Activated naive CD4-positive, alpha-beta T cell (primary cell): Measurements from ENCODE around the gene ZNF474.
"Not testable (repeated sequence)": the region's sequence is repeated elsewhere in the genome, so short reads cannot be mapped to it uniquely, and the experiment has no call there.

Experiments
- DNase-seq, 4 experiments: peaks; one replicate each; lab custom pipeline; 2025; lab: John Stamatoyannopoulos, UW

Gene ZNF474

DNA sequence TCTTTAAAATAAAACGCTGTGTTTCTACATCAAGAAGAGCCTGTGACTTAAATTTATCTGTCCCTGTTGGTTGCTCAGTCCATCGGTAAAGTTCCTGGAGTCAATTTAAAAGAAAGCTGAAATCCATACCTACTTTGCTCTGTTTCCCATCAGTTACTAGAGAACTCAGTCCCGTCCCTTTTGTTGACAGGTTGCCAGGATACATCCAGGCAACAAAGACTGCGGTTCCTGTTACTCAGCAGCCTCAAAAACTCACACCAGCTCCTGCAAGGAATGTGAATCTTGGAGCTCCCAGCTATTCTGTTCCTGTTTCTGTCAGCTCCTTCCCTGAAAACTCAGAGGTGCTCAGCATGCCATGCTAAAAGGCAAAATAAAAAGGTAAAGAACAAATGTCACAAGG lies at the start of gene ZNF474:
Gene ZNF474, plus strand, starts transcription at position 241 of the 400 bp plus-strand sequence. CDS start 22,445 bp downstream, outside the sequence.
- no peak for DNase-seq

DNA sequence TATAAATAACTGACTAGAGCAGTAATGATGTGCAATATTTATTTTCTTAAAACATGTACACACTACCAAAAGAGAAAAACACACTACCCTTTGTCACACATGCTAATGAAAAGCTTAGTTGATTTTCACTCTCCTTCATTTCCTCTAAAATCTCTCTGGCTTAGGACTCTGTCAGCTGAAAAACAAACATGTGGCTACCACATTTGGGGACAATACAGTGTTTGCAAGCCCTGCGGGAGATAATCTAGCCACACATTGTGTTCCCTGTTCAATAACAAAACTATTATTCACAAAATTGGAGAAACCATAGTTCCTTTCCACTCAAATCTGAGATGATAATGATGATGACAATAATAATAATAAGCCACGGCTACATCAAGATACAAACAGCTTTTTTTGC lies 47.8 kb upstream of the ZNF474 start:
- DNase-seq: no peak

DNA sequence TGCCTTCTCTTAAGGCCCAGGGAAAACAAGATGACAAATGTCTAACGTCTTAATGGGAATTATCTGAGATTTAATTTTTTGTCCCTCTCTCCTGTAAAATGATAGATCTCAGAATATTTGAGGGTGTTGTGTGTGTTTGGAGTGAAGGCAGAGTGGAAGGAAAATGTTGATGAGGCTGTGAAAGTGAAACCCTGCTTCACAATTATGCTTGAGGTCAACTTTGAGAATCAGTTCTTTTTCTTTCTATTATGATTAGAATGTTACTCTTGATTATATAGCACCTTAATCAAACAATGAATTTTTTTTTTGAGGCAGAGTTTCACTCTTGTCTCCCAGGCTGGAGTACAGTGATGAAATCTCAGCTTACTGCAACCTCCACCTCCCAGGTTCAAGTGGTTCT lies 45.8 kb upstream of the ZNF474 start:
- no peak for DNase-seq

DNA sequence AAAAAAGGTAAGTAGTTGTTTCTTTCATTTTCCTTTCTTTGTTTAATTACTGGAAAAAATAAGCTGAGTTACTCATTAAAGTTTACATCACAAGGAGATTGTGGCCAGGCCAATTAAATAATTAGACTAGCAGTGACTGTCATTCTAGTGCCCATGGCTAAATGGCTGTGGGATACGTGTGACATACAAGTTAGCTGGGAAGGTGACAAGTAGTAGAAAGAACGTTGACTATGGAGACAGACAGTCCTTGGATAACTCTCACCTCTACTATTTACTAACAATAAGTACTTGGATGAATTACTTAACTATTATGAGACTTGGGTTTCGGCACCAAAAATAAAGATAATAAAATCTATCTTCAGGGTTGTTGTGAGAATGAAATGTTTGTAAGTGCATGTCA lies 44.3 kb upstream of the ZNF474 start:
- DNase-seq: no peak

DNA sequence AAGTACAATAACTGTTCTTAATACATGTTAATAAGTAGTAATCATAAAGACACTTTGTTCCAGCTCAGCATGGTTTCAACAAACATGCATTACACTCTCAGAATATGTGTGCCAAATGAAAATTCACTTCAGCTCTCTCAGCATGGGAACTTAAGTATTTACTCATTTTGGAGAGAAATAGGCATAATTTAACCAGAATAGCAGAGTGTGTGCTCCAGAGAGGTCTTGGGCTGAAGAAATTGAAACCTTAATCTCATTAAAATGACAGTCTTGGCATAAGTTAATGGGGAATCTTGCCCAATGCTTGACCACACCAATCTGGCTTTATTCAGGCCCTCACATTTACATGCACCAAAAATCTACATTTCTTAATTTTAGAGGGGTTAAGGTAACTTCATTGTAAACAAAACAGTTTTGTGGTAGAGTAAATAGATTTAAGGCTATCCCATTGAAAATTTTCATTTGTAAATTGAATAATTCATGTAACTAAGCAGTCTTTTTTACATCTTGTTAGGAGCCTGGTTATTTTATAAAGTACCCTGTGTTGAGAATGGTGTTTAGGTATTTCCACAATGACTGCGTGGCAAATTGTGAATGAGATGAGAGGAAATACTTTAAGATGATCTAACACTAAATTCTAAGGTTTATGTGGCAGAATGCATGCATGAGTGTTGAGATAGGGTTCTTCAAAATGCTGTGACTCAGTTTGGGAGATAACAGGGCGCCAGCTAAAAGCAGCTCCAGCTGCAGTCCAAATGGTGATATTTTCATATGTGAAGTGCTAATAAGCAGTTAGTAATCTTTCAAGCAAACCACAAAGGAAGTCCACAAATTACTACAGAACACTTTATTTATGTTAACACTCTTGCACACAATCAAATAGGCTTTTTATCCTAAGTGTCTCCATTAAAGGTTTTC lies 40.0 kb upstream of the ZNF474 start:
- DNase-seq: no peak

DNA sequence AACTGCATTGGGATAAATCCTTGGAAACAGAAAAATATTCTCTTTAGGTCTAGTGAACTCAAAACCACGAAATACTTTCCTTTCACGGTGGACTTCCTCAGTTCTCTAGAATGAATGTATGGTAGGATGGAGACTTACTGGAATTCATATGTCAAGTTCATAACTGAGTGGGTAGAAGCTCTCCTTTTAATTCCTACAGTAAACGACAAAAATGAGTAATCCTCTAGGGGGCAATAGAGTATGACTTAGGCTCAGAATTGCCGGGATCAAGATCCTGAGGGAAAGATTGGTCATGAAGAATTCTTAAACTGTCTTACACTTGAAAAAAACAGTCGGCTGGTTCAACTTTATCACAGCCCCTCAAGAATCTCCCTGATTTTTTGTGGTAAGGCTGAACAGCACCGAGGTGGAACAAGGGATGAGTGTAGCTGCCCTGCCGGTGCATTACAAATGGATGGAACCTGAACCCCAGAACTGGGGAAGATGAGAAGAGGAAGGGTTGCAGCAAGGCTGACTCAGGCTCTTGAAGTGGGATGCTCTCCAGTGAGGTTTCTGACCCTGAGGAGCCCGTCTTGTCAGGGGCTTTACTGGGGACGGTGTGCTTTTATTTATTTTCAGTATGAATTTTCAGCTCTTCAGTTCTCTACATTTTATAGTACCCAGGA lies 37.3 kb upstream of the ZNF474 start:
- DNase-seq: no peak

DNA sequence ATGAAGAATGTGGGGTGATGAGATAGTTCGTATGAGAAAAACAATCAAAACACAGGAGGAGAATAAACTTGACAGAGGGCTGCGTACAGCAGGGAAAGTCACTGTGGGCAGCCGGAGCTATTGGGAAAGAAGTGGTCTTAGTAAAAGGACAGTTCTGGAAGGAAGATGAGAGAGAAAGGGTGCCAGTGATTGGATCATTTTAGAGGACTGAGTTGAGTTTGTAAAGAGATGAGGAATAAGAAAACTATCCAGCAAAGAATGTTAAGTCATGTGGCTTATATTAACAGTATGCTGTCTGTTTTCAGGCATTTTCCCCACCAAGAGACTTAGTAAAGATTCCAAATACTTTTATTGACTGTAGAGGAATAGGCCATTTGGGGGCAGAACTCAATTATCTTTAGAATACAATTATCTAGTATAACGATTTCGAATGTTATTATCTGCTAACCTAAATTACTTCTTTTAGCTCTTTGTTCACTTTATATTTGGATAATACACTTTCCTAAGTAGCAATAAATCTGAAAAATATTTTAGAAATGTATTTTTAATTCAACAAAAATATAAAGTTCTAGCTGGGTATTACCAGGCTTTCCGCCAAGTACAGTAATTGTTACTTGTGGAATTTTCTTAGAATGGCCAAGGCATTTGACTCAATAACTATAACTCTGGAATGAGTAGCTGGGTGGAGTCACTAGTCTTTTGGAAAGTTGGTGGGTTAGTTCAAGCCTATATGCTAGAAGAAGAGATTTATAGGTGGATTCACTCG lies 35.7 kb upstream of the ZNF474 start:
- no peak for DNase-seq

DNA sequence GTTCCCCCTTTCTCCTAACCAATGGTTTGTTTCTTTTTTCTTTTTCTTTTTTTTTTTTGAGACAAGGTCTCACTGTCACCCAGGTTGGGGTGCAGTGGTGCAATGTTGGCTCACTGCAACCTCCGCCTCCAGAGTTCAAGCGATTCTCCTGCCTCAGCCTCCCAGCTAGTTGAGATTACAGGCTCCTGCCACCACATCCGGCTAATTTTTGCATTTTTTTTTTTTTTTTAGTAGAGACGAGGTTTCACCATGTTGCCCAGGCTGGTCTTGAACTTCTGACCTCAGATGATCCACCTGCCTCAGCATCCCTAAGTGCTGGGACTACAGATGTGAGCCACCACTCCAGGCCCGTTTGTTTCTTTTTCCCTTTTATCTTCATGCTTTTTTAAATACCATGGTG lies 35.1 kb upstream of the ZNF474 start:
- not testable (repeated sequence) for DNase-seq

DNA sequence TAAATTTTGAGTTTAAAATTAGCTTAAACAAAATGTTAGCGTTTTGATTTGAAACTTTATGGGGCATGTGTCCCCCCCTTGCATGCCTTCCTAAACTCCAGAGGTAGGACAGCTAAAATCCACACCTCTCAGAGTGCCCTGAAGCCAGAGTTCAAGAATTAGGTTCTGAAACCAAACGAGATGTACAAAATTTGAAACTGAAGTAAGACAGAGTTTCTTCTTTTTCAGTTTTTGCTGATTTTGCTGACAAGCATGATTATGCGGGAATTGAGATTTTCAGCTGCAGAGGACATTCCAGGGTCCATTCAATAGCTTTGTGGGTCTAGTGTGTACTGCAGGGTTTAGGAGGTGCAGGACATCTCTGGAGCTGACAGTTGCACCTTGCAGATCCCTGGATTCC lies 34.2 kb upstream of the ZNF474 start:
- DNase-seq: no peak

DNA sequence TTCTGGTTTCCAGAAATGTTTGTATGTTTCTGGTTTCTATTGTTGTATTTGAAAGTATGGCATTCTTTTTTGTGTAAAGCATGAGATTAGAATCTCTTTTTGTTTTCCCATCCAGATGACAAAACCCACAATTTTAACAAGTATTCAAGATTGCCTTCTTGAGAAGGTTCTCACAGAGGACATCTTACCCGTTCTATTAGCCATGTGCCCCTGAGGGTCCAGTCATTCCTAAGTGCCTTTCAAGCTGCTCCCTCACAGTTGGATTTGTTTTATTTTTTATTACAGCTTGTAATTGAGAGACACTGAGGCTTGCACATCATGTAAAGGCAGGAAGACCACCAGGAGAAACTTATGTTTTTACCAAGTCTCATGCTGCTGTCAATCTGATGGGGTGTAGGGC lies 32.0 kb upstream of the ZNF474 start:
- DNase-seq: no peak

DNA sequence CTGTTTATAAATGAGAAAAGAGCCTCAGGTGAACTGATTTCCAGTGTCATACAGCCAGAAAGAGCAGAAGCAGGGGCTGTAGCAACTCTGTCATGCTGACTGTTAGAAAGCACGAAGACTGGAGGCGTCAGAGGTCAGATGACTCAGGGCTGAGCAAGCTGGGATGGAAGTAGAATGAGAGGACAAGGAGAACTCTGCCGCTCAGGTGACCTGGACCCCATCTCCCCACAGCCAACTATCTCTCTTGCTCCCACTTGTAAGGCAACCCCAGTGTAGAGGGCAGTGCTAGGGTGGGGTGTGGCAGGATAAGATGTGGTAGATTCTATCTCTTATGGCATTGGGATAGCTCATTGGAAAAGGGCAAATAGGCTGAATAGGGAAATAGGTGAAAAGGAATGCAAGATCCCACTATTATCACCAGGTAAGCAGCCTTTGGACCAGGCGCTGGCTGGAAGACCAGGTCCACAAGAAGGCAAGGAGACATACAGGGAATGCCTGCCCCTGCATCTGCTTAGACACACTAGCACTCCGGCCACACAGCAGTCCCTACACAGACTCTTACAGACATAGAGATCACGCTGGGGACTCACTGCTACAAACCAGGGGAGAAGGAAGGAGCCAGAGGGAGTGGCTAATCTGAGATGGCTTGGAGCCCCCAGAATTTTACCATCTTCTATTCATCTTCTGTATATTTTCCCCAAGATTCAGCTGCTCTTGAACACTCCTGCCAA lies 30.1 kb upstream of the ZNF474 start:
- DNase-seq: no peak

DNA sequence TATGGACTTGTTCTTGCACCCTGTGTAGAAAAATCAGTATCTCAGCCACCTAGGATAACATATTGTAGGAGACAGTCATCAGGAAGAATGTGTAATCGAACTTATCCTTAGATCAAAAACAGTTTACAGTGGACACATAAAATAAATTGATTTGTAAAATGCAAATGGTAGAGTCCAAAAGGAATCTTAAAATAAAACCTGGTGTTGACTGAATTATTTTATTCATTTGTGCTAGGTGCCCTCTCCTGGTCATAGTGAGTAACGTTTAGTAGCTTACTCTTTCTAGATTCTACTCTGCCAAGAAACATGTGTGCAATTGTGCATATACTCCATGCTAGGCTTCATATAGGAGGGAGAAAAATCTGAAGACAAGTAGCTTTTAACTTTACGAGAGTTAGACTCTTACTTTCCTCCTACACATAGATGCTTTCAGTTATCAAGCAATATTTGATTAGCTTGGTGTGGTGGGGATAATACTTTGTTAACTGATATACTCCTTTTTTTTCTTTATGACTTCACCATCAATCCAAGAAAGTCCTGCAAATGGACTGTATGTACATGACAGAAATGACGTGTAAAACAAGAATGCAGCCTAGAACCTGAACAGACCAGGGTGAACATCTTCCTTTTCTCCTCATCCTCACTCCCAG lies 27.6 kb upstream of the ZNF474 start:
- no peak for DNase-seq

DNA sequence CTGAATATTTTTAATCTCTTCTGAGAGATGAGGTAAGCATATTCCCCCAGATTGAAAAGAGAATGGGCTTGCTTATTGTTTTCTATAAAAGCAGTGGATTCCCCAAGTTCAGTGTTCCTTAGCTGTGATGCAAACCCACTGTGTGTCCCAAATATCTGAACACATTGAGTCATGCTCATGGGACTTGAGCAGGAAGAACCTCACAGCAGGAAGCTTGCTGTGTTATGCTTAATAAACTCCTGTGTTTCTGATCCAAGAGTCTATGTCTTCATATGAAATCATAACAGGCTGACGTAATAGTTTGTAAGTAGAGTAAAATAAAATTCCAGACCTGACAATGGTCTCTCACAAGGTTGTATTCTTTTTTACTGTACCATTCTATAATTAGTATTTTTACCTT lies 26.5 kb upstream of the ZNF474 start:
- DNase-seq: no peak

DNA sequence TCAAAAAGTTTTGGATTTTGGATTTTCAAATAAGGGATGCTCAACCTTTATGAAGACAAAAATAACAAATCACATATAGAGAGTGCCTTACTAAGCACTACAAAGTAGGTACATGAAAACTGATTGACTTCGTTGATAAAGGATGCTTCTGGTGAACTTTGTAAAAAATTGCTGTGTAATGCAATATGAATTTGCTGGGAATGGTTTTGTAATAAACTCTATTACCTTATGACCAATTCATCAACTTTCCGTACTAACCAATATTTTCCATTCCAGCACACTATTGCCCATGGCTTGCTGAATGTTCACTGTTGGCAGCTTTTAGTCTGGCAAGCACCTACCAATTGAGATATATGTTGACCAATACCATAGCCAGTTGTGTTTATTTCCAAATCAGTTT lies 23.4 kb upstream of the ZNF474 start:
- DNase-seq: no peak

DNA sequence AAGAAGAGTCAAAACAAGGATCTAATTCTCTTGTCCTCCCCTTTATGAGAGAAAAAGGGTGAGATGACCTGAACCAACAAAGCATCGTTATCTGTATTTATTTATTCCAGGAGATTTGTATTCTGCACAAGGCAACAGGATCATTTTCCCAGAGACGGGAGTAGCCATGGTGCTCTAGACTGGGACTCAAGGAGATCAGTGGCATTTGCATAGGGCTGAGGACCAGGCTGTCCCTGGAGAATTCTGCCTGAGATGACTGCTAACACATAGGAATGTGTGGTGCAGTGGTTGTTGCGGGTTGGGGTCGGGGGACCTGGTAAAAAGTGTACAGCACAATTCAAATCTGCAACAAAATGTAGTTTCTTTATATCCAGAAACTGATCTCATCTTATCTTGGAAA lies 22.3 kb upstream of the ZNF474 start:
- DNase-seq: no peak

DNA sequence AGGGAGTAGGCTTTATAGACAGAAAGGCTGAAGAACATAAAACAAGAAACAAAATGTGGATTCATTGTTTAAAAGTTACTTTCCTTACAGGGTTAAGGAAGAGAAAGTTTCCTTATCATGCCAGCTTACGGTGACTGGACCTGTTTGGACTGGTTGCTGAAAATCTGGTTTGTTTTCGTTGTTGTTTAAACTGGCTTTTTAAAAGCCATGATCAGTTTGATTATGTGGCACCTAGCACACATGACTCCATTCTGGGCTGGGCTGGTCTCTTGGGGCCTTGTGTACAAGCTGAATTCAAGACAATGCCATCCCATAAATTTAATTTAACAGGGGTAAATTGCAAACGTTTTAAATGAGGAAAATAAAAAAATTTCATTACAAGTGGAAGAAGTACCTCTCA lies 18.4 kb upstream of the ZNF474 start:
- no peak for DNase-seq

DNA sequence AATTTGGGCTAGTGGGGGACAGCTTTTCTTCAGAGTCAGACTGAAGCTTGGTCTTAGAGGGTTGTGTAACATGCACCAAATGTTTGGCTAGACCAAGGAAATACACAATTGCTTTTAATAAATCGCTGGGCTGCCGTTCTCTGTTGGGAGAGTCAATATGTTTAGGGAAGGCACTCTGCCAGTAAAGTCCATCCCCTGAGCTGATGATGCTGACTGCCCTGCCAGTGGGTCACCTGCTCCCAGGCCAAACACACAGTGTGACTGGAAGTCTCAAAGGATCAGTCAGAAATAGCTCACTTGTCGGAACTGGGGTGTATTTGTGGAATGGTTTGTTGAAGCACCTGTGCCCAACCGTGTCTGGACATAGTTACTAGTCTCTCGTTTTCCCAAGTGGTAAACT lies 17.9 kb upstream of the ZNF474 start:
- no peak for DNase-seq

DNA sequence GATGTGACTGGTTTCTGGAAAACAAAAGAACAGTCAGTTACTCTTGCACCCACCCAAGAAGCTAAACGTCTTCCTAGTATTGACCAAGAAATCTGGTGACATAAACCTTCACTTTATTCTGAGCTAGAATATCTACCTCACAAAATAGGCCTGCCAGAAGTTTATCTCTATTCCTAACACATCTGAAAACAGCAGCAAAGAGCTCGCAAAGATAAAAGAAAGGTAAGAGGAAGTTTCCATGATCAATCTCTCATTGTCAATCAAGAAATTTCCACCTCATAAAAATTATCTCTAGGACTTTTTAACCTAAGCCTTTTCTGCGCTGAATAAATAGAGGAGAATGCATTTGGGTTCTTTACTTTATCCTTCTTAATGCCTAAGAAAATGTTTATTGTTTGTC lies 17.3 kb upstream of the ZNF474 start:
- no peak for DNase-seq

DNA sequence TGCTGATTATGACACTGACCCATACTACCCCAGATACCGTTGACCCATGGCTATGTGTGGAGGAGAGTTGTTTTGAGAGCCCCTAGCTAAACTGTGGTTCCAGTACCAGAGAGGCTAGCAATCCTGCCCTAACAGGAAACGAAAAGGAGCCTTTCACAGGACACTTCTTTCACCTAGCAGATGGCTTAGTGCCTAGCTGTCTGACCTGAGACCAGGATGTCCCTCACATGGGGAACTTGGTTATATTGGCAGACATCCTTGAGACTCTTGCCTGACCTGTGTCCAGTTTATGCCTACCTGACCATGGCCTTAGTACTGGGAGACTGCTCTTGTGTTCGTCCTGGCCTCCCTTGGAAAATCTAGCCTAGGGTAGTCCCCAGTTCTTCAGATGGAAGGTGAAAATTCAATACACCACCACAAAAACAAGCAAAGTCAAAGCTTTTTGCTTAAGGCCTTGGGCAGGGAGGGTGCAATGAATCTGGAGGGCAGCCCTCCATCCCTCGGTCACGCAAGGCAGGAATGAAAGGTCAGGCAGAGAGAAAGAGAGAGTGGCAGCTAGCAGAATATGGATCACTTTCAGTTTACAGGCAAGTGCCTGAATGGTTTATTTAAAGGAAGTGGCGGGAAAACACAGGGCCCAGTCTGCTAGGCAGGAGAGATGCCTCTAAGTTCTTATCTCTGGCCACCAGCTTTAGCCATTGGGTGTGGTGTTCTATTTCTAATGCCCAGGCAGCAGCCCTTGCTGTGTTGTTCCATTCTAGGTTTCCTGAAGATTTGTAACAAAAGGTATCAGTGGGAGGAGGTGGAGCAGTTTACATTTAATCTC lies 16.4 kb upstream of the ZNF474 start:
- no peak for DNase-seq

DNA sequence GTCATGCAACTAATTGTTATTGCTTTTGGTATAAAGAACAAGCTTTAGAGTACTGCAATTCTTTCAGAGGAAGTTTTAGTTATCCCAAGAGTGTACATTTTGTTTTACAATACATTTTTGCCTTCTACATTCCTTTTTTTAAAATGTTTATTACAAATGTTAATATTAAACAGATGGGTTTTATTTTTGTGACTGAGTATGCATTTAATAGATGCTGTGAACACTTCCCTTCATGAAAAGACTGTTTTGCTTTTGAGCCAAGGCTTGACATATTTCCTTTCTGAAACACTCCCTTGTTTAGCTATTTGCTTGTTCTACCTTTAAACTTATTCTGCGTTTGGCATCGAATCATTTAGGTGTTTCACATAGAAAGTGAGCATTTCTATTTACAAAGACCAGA lies 14.8 kb upstream of the ZNF474 start:
- DNase-seq: no peak
